Motor neuron (in vitro differentiated cells): ENCODE results near the gene DUOX2. TPM values are rescaled to one million over a fixed set of nuclear protein-coding genes. Genes with fewer than 3 reads are reported as not detected.
"Not testable (repeated sequence)": the region's sequence is repeated elsewhere in the genome, so short reads cannot be mapped to it uniquely, and the experiment has no call there.

Experiments
- ATAC-seq, 8 experiments: fragments of 200-7000 bp; cut with Tn5 transposase; replicated peaks in 6 of 8; 2 replicates each; pipeline ENCODE4 v1.8.0; 2021; ENCODE audit warnings: mild to moderate bottlenecking in 8 of 8, moderate library complexity in 8 of 8
- H3K27ac ChIP-seq, 2 donors: fragments of 250-450 bp; sonication (Bioruptor Pico); 2 replicates each; pipeline ENCODE4 v1.9.0; 2021; ENCODE audit warnings: antibody characterized with exemption in 2 of 2, mild to moderate bottlenecking in 2 of 2, moderate library complexity in 1 of 2
- H3K4me1 ChIP-seq, 2 donors: fragments of 250-450 bp; sonication (Bioruptor Pico); replicated peaks in 1 of 2; 2 replicates each; pipeline ENCODE4 v1.6.1; 2021; ENCODE audit warnings: antibody characterized with exemption in 2 of 2, mild to moderate bottlenecking in 2 of 2, moderate library complexity in 1 of 2
- H3K4me3 ChIP-seq, 5 donors: fragments of 250-450 bp; sonication (Bioruptor Pico); 2 replicates each; pipeline ENCODE4 v1.9.0; 2021; ENCODE audit warnings: antibody characterized with exemption in 5 of 5, mild to moderate bottlenecking in 5 of 5, moderate library complexity in 4 of 5
- WGBS, 10 experiments: fragments of 450-650 bp; shearing (Covaris generic); methylation state at CpG; one replicate each; pipeline ENCODE4 v1.0.0; 2022; 5-methylcytosine and 5-hydroxymethylcytosine counted together
- in situ Hi-C, 9 experiments: fragments of 400-800 bp; cut with MboI; loops; one replicate each; pipeline ENCODE4 v1.15.0; 2021; ENCODE audit warnings: low sequenced_read_pairs in 9 of 9, low pct_unique_long_range_greater_than_20kb in 2 of 9; ENCODE audit not compliant: unreplicated experiment in 9 of 9
- total RNA-seq, 8 experiments: library from RNA; unstranded; fragments of 300-600 nt; gene quantifications; 2 replicates each; pipeline versions ENCODE4 v1.2.3 to v1.2.4, GENCODE V29; 2022

DUOX2 gene
- total RNA-seq, 8 experiments from 2014 or later = under 0.01 to 1.4 (median 0.49) TPM; not detected in 1

DNA sequence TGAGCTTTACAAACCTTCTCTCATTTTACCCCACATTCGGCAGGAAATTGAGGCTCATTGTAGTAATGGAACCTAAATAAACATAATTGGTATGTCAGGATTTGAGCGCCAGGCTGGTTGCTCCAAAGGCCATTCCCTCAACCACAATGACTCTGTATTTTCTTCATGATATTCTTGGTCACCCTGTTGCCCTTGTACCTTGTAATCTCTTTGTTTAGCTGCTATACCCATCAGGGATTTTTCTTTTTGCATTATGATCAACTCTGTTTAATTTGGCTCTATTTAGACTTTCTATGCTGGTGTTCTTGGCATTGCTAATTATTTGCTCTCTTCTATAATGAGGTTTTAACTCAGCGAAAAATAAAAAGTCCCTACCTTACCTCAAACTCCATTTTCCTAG is 29.8 kb downstream of the DUOX2 start:
- in situ Hi-C loops = no loop called here
- Histone ChIP-seq H3K4me3 (no peak overlapping the region), H3K4me1 (peaks cover 6% of the 10 kb centered on the region in 2 donors), H3K27ac (no peak overlapping the region)
- 11 to 94% (median 49%) methylated on average over 1 to 3 of the region's 3 CpGs; no CpG with 5 or more reads in 1 of the 10 experiments for WGBS, 10 experiments
- no peak for ATAC-seq

DNA sequence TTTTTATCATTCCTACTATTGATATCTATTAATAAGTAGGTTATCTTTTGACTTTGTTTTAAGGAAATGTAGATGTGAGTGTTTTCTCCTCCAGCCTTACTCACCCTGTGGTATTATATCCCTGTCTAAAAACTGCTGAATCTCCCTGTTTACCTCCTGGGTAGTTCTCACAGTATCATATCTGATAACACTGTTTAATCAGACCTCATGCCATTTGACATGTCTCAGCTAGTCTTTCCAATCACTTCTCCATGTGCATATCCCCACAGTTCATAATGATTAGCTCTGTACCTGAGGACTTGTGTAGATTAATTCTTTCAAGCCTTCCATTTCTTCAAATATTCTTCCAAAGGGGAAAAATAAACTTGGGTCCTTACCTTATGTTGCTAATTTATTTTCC is 30.7 kb downstream of the DUOX2 start:
- in situ Hi-C loops = no loop called here
- ATAC-seq = no peak
- Histone ChIP-seq H3K4me3 (no peak overlapping the region), H3K27ac (no peak overlapping the region), H3K4me1 (peaks cover 0 to under 1% of the 10 kb centered on the region in 2 donors)

DNA sequence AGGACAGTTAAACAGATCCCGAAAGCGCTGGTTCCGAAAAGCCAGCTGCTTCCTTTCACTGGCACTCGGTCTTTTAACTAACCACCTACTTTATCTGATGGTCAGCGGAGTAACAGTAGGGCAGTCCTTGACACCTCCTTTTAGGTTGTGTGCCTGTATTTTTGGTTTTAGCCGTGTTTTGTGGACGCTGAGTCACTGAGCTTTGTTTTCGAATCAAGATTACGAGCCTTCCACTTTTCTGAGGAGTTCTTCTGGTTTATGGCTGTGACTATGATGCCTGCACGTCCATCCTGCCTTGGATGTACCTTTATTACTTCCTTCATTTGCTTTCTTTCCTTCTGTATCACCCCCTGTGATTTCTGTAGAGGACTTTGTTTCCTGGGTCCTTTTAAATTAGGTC is 31.6 kb downstream of the DUOX2 start:
- H3K4me1 ChIP-seq, H3K4me3 ChIP-seq, in situ Hi-C loops, H3K27ac ChIP-seq, ATAC-seq: not testable (repeated sequence)
- 75 to 77% methylated on average over 4 to 5 of the region's 10 CpGs; no CpG with 5 or more reads in 8 of the 10 experiments for WGBS, 10 experiments

DNA sequence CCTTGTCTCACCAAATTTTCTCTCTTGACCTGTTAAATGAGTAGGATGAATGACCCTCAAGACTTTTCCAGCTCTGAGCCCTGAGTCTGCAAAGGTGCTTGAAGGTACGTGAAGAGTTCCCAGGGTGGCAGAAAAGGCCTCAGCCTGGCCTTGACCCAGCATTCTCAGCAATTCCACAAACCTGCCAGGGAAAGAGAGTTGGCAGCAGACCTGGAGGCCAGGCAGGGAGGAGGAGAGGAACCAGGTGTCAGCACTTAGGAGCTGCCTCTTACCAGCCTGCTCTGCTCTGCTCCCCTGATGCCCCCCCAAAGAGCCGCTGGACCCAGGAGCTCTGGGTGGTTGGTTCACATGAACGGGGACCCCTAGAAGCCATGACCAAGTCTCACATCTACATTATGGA is 33.4 kb downstream of the DUOX2 start:
- in situ Hi-C loops, ATAC-seq, H3K4me3 ChIP-seq, H3K4me1 ChIP-seq, H3K27ac ChIP-seq: not testable (repeated sequence)
- WGBS, 10 experiments = no CpG with 5 or more reads among the region's 3 CpGs

DNA sequence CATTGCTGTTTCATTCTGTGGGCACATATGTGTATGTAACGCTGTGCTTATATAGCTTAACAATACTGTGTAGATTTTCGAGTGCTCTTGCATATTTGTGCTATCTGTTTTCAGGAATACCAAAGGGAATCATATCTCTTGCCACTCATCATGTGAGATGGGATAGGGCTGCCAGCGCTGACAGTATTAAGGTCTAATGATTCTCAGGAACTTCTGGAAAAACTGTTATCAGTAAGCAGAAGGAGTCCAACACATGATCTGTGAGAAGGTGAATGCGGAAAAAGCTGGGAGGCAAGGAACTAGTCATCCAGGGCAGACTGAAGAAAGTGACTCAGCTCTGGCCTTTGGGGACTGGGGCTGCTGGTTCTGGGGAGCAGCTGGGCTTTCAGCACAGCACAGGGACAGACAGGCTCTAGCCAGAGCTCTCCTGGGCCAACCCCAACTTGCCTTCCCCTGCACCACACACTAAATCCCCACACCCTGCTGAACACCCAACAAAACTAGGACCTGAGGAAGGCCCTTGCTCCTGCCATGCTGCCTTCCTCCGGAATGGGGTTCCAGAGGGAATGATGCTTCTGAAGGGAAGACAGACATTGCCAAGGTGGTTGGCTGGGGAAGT is 34.2 kb downstream of the DUOX2 start:
- H3K4me3 ChIP-seq, H3K4me1 ChIP-seq, in situ Hi-C loops, H3K27ac ChIP-seq: not testable (repeated sequence)
- WGBS, 10 experiments = 20 to 80% methylated on average over 1 of the region's 5 CpGs; no CpG with 5 or more reads in 8 of the 10 experiments
- peak in 1 of 8 experiments; percentile 18 for ATAC-seq

DNA sequence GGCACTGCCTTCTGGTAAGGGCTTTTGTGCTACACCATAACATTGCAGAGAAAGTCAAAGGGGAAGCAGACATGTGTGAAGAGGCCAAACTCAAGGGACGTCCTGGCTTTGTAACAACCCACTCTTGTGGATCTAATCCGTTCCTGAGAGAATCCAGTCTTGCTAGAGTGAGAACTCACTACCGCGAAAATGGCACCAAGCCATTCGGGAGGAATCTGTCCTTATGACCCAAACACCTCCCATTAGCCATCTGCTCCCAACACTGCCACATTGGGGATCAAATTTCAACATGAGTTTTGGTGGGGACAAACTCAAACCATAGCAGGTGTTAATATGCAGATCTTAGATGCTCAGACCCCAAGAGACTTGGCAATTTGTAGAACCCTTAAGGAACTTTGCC is 34.8 kb downstream of the DUOX2 start:
- H3K4me1 ChIP-seq, H3K27ac ChIP-seq, ATAC-seq, H3K4me3 ChIP-seq, in situ Hi-C loops: not testable (repeated sequence)
- 90% methylated on average over 2 of the region's 5 CpGs; no CpG with 5 or more reads in 9 of the 10 experiments for WGBS, 10 experiments

DNA sequence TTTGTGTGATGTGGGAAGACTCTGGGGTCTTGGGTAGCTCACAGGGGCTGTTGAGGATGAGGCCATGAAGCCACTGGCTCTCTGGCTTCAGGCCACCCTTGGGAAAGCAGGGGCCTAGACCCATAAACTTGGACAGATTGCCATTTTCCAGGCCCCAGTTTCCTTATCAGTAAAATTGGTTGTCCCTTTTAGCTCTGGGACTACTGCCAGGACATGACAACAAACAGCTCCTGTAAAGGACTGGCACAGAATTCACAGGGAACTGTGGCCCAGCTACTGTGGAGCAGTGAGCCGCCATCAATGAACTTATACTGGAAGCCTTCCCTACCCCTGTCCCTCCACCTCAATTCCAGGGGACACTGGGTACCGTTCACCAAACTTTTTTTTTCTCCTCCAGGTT is 36.6 kb downstream of the DUOX2 start:
- H3K4me3 ChIP-seq, ATAC-seq, H3K27ac ChIP-seq, H3K4me1 ChIP-seq, in situ Hi-C loops: not testable (repeated sequence)
- no CpG with 5 or more reads among the region's 2 CpGs for WGBS, 10 experiments

DNA sequence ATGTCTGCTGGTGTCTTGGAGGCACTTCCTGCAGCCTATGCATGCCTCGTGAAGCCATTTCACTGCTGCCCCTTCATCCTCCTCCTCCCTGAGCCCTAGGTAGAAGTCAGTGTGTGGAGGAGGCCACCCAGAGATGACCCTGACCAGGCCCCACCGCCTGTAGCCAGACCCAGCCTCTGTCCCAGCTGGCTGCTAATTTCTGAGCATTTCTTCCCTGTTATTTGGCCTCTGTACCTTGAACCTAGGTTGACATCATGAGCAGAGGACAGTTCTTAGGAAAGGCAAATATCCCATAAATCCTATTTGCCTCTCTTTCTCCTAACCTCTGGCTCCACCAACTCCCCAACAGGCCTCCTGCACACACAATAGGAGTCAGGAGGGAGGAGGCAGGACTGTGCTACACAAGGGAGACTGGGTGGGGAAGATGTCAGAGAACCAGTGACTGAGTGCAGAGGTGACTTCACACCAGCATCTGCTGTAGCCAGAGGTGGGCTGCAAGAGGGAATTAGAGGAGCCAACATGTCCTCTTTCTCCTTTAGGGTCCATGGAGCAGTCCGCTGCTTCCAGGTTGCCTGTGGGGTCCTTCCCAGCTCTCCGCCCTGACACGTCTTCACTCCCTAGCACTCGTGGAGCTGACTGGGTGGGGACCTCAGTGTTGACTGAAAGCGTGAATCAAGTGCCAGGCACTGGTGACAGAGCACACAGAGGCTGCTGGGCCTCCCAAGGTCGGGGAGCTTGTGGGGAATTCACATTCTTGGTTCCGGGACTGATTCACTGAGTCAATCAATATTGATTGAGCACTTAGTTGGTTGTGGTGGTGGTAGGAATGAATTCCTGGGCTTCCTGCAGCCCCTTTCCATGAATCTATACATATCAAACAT is 38.3 kb downstream of the DUOX2 start:
- H3K27ac ChIP-seq, in situ Hi-C loops, H3K4me3 ChIP-seq, H3K4me1 ChIP-seq: not testable (repeated sequence)
- peak in 3 of 8 experiments; percentile 10 to 44 (median 43) for ATAC-seq
- WGBS, 10 experiments = no CpG with 5 or more reads among the region's 9 CpGs

DNA sequence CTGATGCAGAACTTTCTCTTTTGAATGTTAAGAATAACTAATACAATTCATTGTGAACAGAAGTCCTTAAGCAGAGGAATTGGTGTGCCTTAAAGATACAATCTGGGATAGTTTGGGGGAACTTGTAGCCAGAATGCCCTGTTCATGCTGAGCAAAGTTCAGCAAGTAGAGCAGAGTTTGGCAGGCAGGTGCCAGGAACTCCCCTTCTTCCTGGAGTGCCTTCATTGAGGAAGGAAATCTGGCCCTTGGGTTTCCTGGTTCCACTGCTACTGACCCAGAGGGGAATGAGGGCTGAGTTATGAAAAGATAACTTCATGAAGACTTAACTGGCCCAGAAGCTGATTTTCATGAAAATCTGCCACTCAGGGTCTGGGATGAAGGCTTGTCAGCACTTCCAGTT is 40.4 kb downstream of the DUOX2 start:
- in situ Hi-C loops = loop anchor here in 1 of 9 experiments (25.0 kb wide), 1 partner anchor 111 kb away; the partner anchor contains the start of gene TERB2
- not testable (repeated sequence) for H3K27ac ChIP-seq, ATAC-seq, H3K4me3 ChIP-seq, H3K4me1 ChIP-seq

DNA sequence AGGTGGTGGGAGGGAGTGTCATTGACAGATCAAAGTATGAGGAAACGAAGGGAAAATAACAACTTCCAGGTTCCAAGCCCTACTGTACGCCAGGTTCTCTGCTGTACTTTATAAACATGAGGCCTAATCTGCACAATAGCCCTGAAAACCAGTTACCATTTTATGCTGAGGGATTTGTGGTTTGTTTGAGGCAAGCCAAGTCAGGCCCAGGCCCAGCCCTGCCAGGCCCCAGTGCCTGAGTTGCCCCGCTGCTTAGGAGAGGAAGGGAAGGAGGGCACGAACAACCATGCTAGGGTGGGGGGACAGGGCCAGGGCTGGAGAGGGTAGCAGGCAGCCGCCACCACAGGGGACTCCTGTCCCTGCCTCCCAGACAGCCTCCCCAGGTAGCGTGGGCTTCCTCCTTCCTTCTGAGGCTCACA is 44.0 kb downstream of the DUOX2 start:
- not testable (repeated sequence) for H3K4me3 ChIP-seq, H3K4me1 ChIP-seq, ATAC-seq, H3K27ac ChIP-seq
- in situ Hi-C loops = loop anchor here in 1 of 9 experiments (25.0 kb wide), 1 partner anchor 108 kb away; the partner anchor contains the start of gene TERB2
- WGBS, 10 experiments = 100% methylated on average over 1 of the region's 6 CpGs; no CpG with 5 or more reads in 9 of the 10 experiments

DNA sequence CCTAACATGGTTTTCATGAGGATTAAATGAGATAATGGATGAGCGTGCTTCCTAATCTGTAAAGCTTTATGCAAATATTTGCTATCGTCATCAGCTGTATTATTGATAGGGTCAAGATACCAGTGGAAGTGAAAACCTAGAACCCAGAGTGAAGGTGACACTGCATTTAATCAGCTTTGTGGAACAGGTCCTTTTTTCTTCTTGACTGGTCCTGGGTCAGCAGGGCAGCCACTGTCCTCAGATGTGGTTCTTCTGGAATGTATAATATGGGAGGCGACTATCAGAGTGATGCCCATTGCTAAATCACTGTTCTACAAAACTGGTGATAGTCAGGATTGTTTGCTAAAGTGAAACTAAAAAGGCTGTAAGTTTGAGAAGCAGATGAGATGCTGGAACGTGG is 49.6 kb downstream of the DUOX2 start:
- ATAC-seq = peak in 2 of 8 experiments; percentile 87 to 88
- in situ Hi-C loops = loop anchor here in 1 of 9 experiments (25.0 kb wide), 1 partner anchor 102 kb away; the partner anchor contains the start of gene TERB2
- WGBS, 10 experiments = 80 to 100% (median 100%) methylated on average over 1 to 3 of the region's 4 CpGs; no CpG with 5 or more reads in 2 of the 10 experiments
- Histone ChIP-seq H3K4me1 (no peaks in the 10 kb centered on the region), H3K27ac (no peak overlapping the region), H3K4me3 (no peak overlapping the region)

DNA sequence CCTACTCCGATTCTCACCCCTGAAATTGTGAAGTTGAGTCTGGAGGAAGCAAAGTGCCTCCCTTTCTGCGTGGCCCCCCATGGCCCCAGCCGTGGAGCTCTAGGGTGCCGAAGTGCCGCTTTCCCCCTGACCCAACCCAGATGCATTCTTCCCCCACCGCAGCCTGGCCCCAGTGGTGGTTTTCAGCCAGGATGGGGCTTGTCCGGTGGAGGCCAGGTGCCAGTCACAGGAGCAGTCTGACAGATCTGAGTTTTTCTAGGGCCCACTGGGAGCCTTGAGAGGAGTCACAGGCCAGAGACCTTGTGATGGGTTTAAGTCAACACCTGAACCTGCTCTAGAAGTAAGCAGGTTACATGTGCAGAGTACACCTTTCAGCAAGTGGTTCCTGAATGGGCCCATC is 51.7 kb downstream of the DUOX2 start:
- WGBS, 10 experiments = no CpG with 5 or more reads among the region's 7 CpGs
- in situ Hi-C loops = loop anchor here in 1 of 9 experiments (25.0 kb wide), 1 partner anchor 100 kb away; the partner anchor contains the start of gene TERB2
- not testable (repeated sequence) for H3K27ac ChIP-seq, H3K4me1 ChIP-seq, ATAC-seq, H3K4me3 ChIP-seq
